Thyroid gland (tissue), 4 donors: ENCODE results near the gene MMP24OS.

Source experiments
- POLR2A ChIP-seq, 2 donors: fragments of 450-650 bp; IDR thresholded peaks; one replicate each; pipeline ENCODE4 v1.6.1; 2017; ENCODE audit warnings: antibody characterized with exemption in 2 of 2, mild to moderate bottlenecking in 2 of 2, moderate library complexity in 1 of 2
- TF ChIP-seq, protein P1 (sequence below), 6 experiments: fragments of 200-600 bp in 3 of 6; fragments of 450-650 bp in 3 of 6; sonication (generic) in 3 of 6; IDR thresholded peaks; one replicate each; pipeline ENCODE4 v1.5.1; 2016 to 2019; ENCODE audit warnings: antibody characterized with exemption in 6 of 6, mild to moderate bottlenecking in 2 of 6, inconsistent platforms in 1 of 6, moderate library complexity in 1 of 6

DNA sequence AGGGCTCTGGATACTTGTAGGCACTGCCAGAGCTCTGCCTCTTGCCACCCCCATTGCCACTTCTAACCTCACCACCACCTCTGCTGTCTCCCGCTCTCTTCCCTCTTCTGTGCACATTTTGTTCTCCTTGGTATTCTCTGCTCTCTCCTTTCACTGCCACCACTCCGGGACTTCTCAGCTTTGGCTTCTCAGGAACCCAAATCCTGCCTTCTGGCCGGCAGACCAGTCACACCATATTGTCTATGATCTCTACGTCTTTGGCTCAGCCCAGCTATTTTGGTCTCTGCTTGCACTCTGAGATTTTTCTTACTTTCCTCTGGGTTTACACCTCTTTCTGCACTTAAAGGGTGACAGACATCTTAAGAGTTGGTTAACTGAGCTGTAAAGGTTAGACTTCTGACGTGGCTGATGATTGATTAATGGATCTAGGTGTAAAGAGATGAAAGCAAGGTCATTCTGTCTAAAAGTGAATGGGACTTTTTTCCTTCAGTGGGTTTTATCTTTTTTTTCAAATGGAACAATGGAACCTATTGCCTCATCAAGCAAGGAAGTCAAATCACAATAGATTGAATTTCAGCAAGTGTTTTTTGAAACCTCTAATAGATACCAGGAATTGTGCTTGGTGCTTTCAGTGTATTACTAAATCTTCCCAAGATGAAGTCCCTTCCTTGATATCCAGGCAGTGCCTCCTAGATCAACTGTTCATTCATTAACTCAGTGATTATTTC is 37.7 kb downstream of the MMP24OS start:
- TF ChIP-seq, protein P1, sequence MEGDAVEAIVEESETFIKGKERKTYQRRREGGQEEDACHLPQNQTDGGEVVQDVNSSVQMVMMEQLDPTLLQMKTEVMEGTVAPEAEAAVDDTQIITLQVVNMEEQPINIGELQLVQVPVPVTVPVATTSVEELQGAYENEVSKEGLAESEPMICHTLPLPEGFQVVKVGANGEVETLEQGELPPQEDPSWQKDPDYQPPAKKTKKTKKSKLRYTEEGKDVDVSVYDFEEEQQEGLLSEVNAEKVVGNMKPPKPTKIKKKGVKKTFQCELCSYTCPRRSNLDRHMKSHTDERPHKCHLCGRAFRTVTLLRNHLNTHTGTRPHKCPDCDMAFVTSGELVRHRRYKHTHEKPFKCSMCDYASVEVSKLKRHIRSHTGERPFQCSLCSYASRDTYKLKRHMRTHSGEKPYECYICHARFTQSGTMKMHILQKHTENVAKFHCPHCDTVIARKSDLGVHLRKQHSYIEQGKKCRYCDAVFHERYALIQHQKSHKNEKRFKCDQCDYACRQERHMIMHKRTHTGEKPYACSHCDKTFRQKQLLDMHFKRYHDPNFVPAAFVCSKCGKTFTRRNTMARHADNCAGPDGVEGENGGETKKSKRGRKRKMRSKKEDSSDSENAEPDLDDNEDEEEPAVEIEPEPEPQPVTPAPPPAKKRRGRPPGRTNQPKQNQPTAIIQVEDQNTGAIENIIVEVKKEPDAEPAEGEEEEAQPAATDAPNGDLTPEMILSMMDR (IDR thresholded peaks at IDR 0.05): no peak
- no peak for TF ChIP-seq POLR2A (IDR thresholded peaks at IDR 0.05)
